K562 (cell line): ENCODE measurements around the gene FTSJ3. TPM values are rescaled to one million over a fixed set of nuclear protein-coding genes. Genes with fewer than 3 reads are reported as not detected.
A peak's percentile ranks its signal among the peaks of the same experiment; 100 is the strongest.

Experiments
- ATAC-seq: fragments of 200-7000 bp; cut with Tn5 transposase; 3 replicates; pipeline ENCODE4 v1.9.1; 2020; ENCODE audit warnings: moderate library complexity
- BruUV-seq: library from RNA; stranded (reverse); fragments of 400-500 nt; replicated peaks from 2 replicates; lab custom pipeline; 2021; lab: Mats Ljungman, UMichigan
- CTCF ChIA-PET: fragments of 300-600 bp; formaldehyde crosslinking; extraction: SDS; loops from one replicate; lab custom pipeline; 2021; ENCODE audit warnings: low intra/inter-chr PET ratio; lab: Yijun Ruan, JAX
- POLR2A ChIA-PET: fragments of 300-600, 350-650 bp; sonication (Branson Sonifier 250); formaldehyde crosslinking; extraction: SDS; loops from one replicate; lab custom pipeline; 2021; ENCODE audit warnings: antibody characterized with exemption, inconsistent platforms; lab: Yijun Ruan, JAX
- DNase-seq, 4 experiments: peaks; one replicate each; pipeline versions ENCODE4 v3.0.0 to v3.0.0-alpha.2; 2011 to 2018; ENCODE audit warnings: low spot score in 3 of 4, mixed read lengths in 3 of 4; ENCODE audit errors: extremely low read depth in 1 of 4
- FAIRE-seq: peaks from 2 replicates; lab custom pipeline; 2011; peaks lifted over from hg19 to GRCh38; lab: Jason Lieb, UNC
- H2AFZ ChIP-seq: 2 replicates; pipeline ENCODE4 v1.6.0; 2011; ENCODE audit warnings: low read depth, low read length, control low read depth, inconsistent platforms
- H3K27ac ChIP-seq: fragments of 200-600 bp; 3 replicates; pipeline ENCODE4 v1.8.0; 2011; ENCODE audit warnings: low read depth, mild to moderate bottlenecking, control low read depth, inconsistent platforms, low read length, moderate library complexity, mixed read lengths; ENCODE audit errors: extremely low read depth
- H3K27me3 ChIP-seq, 2 experiments: fragments of 300-600 bp in 1 of 2; 2 replicates in 1 of 2; 3 replicates in 1 of 2; pipeline versions ENCODE4 v1.6.0 to v1.8.0; 2011; ENCODE audit warnings: inconsistent platforms in 2 of 2, low read length in 2 of 2, mild to moderate bottlenecking in 1 of 2, mixed read lengths in 1 of 2, moderate library complexity in 1 of 2; ENCODE audit not compliant: control insufficient read depth in 2 of 2, insufficient read depth in 2 of 2
- H3K36me3 ChIP-seq: fragments of 300-600 bp; 3 replicates; pipeline ENCODE4 v1.8.0; 2011; ENCODE audit warnings: mild to moderate bottlenecking, low read length, inconsistent platforms; ENCODE audit not compliant: control insufficient read depth, insufficient read depth
- H3K4me1 ChIP-seq, 2 experiments: fragments of 200-600 bp in 1 of 2; replicated peaks in 1 of 2; 2 replicates in 1 of 2; 3 replicates in 1 of 2; pipeline versions ENCODE4 v1.5.1 to v1.8.0; 2011; ENCODE audit warnings: inconsistent platforms in 2 of 2, low read length in 2 of 2, mild to moderate bottlenecking in 1 of 2, mixed read lengths in 1 of 2, moderate library complexity in 1 of 2; ENCODE audit not compliant: control insufficient read depth in 2 of 2, insufficient read depth in 2 of 2
- H3K4me2 ChIP-seq: 2 replicates; pipeline ENCODE4 v1.6.1; 2011; ENCODE audit warnings: low read length, control low read depth, inconsistent platforms, mixed read lengths; ENCODE audit not compliant: insufficient read depth
- H3K4me3 ChIP-seq: fragments of 200-600 bp; sonication (generic), shearing (Covaris generic); 2 replicates; pipeline ENCODE4 v1.5.1; 2016; ENCODE audit warnings: control low read depth, inconsistent platforms
- H3K79me2 ChIP-seq: fragments of 200-600 bp; 3 replicates; pipeline ENCODE4 v1.8.0; 2011; ENCODE audit warnings: low read length, inconsistent platforms; ENCODE audit not compliant: control insufficient read depth, insufficient read depth
- H3K9ac ChIP-seq, 2 experiments: 2 replicates each; pipeline versions ENCODE4 v1.6.0 to v1.6.1; 2011; ENCODE audit warnings: low read depth in 2 of 2, low read length in 2 of 2, control low read depth in 1 of 2, inconsistent platforms in 1 of 2, mild to moderate bottlenecking in 1 of 2, mixed read lengths in 1 of 2; ENCODE audit not compliant: insufficient read depth in 1 of 2
- H3K9me1 ChIP-seq: one replicate; pipeline ENCODE4 v1.6.0; 2011; ENCODE audit warnings: inconsistent platforms, mild to moderate bottlenecking, low read length, moderate library complexity; ENCODE audit not compliant: control insufficient read depth, insufficient read depth
- H3K9me3 ChIP-seq: replicated peaks from 2 replicates; pipeline ENCODE4 v1.5.1; 2011; ENCODE audit warnings: low read depth, low read length, inconsistent platforms; ENCODE audit not compliant: control insufficient read depth, insufficient read depth
- H4K20me1 ChIP-seq: replicated peaks from 2 replicates; pipeline ENCODE4 v1.6.1; 2011; ENCODE audit warnings: low read length, inconsistent platforms, mixed read lengths; ENCODE audit not compliant: control insufficient read depth, insufficient read depth
- CC2D1A ChIP-seq: fragments of 450-650 bp; IDR thresholded peaks from 2 replicates; pipeline ENCODE4 v1.6.1; 2017; ENCODE audit warnings: mild to moderate bottlenecking
- ETV1 ChIP-seq: fragments of 450-650 bp; conservative IDR thresholded peaks from 2 replicates; pipeline ENCODE4 v1.6.1; 2016; ENCODE audit warnings: missing genetic modification characterization, control low read depth, low read depth, missing compliant biosample characterization
- HOXB6 ChIP-seq: fragments of 250-450 bp; sonication (Bioruptor Pico); IDR thresholded peaks from 2 replicates; pipeline ENCODE4 v1.5.1; 2022; ENCODE audit warnings: mild to moderate bottlenecking, borderline replicate concordance
- KAT7 ChIP-seq: sonication (generic); formaldehyde crosslinking; IDR thresholded peaks from 2 replicates; pipeline ENCODE4 v1.8.0; 2022; ENCODE audit warnings: missing genetic modification reagents, mild to moderate bottlenecking, borderline replicate concordance
- KDM2B ChIP-seq: fragments of 250-450 bp; sonication (Bioruptor Pico); IDR thresholded peaks from 2 replicates; pipeline ENCODE4 v1.8.0; 2021; ENCODE audit warnings: mild to moderate bottlenecking, moderate library complexity
- KHSRP ChIP-seq: fragments of 450-650 bp; IDR thresholded peaks from 2 replicates; pipeline ENCODE4 v1.6.1; 2017
- NFATC3 ChIP-seq: fragments of 450-650 bp; IDR thresholded peaks from 2 replicates; pipeline ENCODE4 v1.6.1; 2017; ENCODE audit warnings: mild to moderate bottlenecking
- POLR2A ChIP-seq: fragments of 450-650 bp; conservative IDR thresholded peaks from 2 replicates; pipeline ENCODE4 v1.6.1; 2016
- RBFOX2 ChIP-seq: fragments of 200-400 bp; formaldehyde crosslinking; IDR thresholded peaks from 2 replicates; pipeline ENCODE4 v1.6.1; 2017; ENCODE audit warnings: low read depth, mild to moderate bottlenecking, low read length, moderate library complexity
- SMAD4 ChIP-seq: fragments of 250-450 bp; sonication (Bioruptor Pico); conservative IDR thresholded peaks from 2 replicates; pipeline ENCODE4 v1.8.0; 2021; ENCODE audit warnings: inconsistent platforms, mild to moderate bottlenecking, moderate library complexity
- ZFP30 ChIP-seq: fragments of 250-450 bp; sonication (Bioruptor Pico); IDR thresholded peaks from 2 replicates; pipeline ENCODE4 v1.8.0; 2022; ENCODE audit warnings: moderate library complexity, mild to moderate bottlenecking, inconsistent platforms, borderline replicate concordance
- WGBS: fragments of 100-300 bp; shearing (Covaris generic); methylation state at CpG from one replicate; pipeline ENCODE4 v1.1.6; 2016; ENCODE audit warnings: low coverage, mixed read lengths; ENCODE audit not compliant: insufficient coverage; ENCODE audit errors: missing lambda C conversion rate; 5-methylcytosine and 5-hydroxymethylcytosine counted together
- in situ Hi-C: fragments of 300-500 bp; cut with MboI; formaldehyde crosslinking; loops from 4 replicates; pipeline ENCODE4 v1.15.0; 2018; ENCODE audit warnings: inconsistent platforms, mixed read lengths
- intact Hi-C: fragments of 100-400 bp; cut with micrococcal nuclease; formaldehyde crosslinking; loops from 2 replicates; pipeline ENCODE4 v1.14.2; 2022
- polyA plus RNA-seq, 8 experiments: library from polyadenylated mRNA; depleted of rRNA in 4 of 8; stranded (reverse) in 5 of 8; unstranded in 3 of 8; fragments of >200 nt; fragmentation: Nextera tagmentation in 2 of 8; fragmentation: Illumina TruSeq in 1 of 8; extraction: Ambion mirVana in 2 of 8; extraction: Trizol in 1 of 8; gene quantifications; 2 replicates each; pipeline versions ENCODE4 v1.2.1 to v1.2.3, GENCODE V29; 2011 to 2014; ENCODE audit warnings: inconsistent platforms in 1 of 8, missing spikeins in 1 of 8
- total RNA-seq, 7 experiments: library from RNA; depleted of rRNA in 6 of 7; stranded (reverse); fragments of >200 nt in 6 of 7; fragmentation: Illumina TruSeq in 2 of 7; extraction: Trizol in 2 of 7; gene quantifications; 2 replicates each; pipeline versions ENCODE4 v1.2.1 to v1.2.3, GENCODE V29; 2011 to 2021; ENCODE audit warnings: low replicate concordance in 1 of 7
- TF ChIP-seq, protein P1 (sequence below): fragments of 450-650 bp; IDR thresholded peaks from 2 replicates; pipeline ENCODE4 v1.6.1; 2016; ENCODE audit warnings: antibody characterized with exemption

The FTSJ3 gene
- total and polyA plus RNA-seq, 9 of the 15 experiments (the other 6 are each of a cell fraction or from before 2014, with no cell fraction given) = 18.0 to 65.6 (median 52.4) TPM

DNA sequence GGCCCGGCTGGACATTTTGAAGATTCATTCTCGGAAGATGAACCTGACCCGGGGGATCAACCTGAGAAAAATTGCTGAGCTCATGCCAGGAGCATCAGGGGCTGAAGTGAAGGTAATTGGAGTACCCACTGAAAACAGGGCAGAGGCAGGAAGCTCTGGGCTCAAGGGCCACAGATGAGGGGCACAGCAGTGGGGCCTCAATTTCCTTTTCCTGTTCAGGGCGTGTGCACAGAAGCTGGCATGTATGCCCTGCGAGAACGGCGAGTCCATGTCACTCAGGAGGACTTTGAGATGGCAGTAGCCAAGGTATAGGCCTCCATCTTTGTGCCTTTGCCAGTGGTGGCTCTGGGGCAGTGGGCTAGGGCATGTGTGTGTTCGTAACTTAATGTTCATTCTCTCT, 4.0 kb upstream of the FTSJ3 start (continued):
- TF ChIP-seq SMAD4 (no peak), HOXB6 (CRISPR knock-in tag) (no peak), NFATC3 (no peak), KHSRP (no peak), CC2D1A (no peak), POLR2A (0 out of 2 replicates have a peak, but pooled peaks have one; percentile 11), KAT7 (CRISPR knock-in tag) (no peak), KDM2B (no peak), ZFP30 (CRISPR knock-in tag) (no peak)
- TF ChIP-seq, protein P1, sequence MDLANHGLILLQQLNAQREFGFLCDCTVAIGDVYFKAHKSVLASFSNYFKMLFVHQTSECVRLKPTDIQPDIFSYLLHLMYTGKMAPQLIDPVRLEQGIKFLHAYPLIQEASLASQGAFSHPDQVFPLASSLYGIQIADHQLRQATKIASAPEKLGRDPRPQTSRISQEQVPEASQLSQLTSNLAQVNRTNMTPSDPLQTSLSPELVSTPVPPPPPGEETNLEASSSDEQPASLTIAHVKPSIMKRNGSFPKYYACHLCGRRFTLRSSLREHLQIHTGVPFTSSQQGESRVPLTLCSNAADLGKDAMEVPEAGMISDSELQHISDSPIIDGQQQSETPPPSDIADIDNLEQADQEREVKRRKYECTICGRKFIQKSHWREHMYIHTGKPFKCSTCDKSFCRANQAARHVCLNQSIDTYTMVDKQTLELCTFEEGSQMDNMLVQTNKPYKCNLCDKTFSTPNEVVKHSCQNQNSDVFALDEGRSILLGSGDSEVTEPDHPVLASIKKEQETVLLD = no peak

DNA sequence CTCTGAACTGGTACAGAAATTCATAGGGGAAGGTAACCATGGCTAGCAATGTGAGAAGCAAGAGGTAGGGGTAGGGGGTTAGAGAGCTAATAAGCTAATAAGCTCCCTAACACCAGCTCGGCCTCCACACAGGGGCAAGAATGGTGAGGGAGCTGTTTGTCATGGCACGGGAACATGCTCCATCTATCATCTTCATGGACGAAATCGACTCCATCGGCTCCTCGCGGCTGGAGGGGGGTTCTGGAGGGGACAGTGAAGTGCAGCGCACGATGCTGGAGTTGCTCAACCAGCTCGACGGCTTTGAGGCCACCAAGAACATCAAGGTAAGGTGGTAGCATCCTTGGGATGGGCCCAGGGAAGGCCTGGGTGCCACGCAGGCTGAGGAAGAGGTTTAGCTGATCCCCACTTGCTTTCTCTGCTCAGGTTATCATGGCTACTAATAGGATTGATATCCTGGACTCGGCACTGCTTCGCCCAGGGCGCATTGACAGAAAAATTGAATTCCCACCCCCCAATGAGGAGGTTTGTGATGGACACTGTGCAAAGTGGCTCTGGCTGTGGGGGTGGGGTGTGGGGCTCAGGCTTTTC, 3.5 kb upstream of the FTSJ3 start:
- intact Hi-C loops = loop anchor here (10.0 kb wide), 1 partner anchor 136 kb away; no protein-coding TSS in a partner anchor
- Histone ChIP-seq H3K9me1 (no peaks in the 10 kb centered on the region), H3K4me2 (no peak overlapping the region), H2AFZ (no peak overlapping the region), H3K27me3 (no peaks in the 10 kb centered on the region), H3K36me3 (peaks cover 80% of the 10 kb centered on the region), H3K9ac (no peak overlapping the region), H3K27ac (no peak overlapping the region), H4K20me1 (no peaks in the 10 kb centered on the region), H3K4me3 (no peak overlapping the region), H3K4me1 (peaks cover 9 to 13% of the 10 kb centered on the region in 2 experiments; a peak in 3 of 5 replicates), H3K9me3 (no peaks in the 10 kb centered on the region), H3K79me2 (peaks cover 43% of the 10 kb centered on the region)
- ATAC-seq = no peak
- BruUV-seq = no TSS peak
- ChIA-PET POLR2A (interaction anchor here (0.5 to 4.6 kb wide), 8 partner anchors 10 to 1731 kb away, joined by 3 to 66 read pairs (median 5); partner anchors contain the start of genes CCDC47, DDX42 and SMARCD2), CTCF (no interaction called here)
- in situ Hi-C loops = loop anchor here (25.0 kb wide), 1 partner anchor 394 kb away; the partner anchor contains the start of gene CYB561
- WGBS = 93% methylated on average over 13 of the region's 15 CpGs
- TF ChIP-seq ETV1 = no peak
- TF ChIP-seq RBFOX2 = peak; percentile 57
- FAIRE-seq = no peak
- no peak for DNase-seq
